Transverse colon (tissue), 4 donors: ENCODE data around the gene FZD2.

Source experiments
- POLR2A ChIP-seq: fragments of 450-650 bp; IDR thresholded peaks from one replicate; pipeline ENCODE4 v1.6.1; 2016; ENCODE audit warnings: antibody characterized with exemption, mild to moderate bottlenecking, moderate library complexity
- POLR2AphosphoS5 ChIP-seq, 3 donors: sonication (generic); formaldehyde crosslinking; IDR thresholded peaks; one replicate each; pipeline ENCODE4 v1.6.1; 2016; ENCODE audit warnings: antibody characterized with exemption in 3 of 3
- TF ChIP-seq, protein P1 (sequence below), 5 experiments: fragments of 200-600 bp in 3 of 5; fragments of 450-650 bp in 2 of 5; sonication (generic) in 3 of 5; IDR thresholded peaks; 1 replicate in 2 of 5; 2 replicates in 3 of 5; pipeline ENCODE4 v1.5.1; 2016 to 2017; ENCODE audit warnings: antibody characterized with exemption in 5 of 5, inconsistent platforms in 3 of 5, mild to moderate bottlenecking in 2 of 5, moderate library complexity in 1 of 5

DNA sequence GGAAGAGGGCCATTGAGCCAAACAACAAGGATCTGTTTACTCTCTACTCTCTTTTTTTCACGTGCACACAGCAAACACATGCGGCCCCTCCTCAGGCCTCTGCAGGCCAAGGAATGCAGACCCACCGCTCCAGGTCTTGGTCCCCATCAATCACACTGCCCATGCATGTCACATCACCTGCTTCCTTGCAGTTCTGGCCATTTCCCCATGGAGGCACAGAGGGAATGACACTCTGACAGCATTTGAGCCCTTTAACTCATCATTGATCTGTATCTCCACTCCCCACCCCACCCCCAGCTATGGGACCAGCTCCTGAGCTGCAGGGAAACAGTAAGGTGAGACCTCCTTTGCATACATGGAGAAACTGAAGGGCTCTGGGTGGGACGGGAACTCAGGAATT, 53.0 kb downstream of the FZD2 start:
- TF ChIP-seq POLR2AphosphoS5 (IDR thresholded peaks at IDR 0.05) = no peak
- TF ChIP-seq, protein P1, sequence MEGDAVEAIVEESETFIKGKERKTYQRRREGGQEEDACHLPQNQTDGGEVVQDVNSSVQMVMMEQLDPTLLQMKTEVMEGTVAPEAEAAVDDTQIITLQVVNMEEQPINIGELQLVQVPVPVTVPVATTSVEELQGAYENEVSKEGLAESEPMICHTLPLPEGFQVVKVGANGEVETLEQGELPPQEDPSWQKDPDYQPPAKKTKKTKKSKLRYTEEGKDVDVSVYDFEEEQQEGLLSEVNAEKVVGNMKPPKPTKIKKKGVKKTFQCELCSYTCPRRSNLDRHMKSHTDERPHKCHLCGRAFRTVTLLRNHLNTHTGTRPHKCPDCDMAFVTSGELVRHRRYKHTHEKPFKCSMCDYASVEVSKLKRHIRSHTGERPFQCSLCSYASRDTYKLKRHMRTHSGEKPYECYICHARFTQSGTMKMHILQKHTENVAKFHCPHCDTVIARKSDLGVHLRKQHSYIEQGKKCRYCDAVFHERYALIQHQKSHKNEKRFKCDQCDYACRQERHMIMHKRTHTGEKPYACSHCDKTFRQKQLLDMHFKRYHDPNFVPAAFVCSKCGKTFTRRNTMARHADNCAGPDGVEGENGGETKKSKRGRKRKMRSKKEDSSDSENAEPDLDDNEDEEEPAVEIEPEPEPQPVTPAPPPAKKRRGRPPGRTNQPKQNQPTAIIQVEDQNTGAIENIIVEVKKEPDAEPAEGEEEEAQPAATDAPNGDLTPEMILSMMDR (IDR thresholded peaks at IDR 0.05) = no peak
- no peak for TF ChIP-seq POLR2A
